HG03103 (cell line): ENCODE data around the gene TET1.
"Not testable (repeated sequence)": the region's sequence is repeated elsewhere in the genome, so short reads cannot be mapped to it uniquely, and the experiment has no call there.

Experiments
- ATAC-seq: cut with Tn5 transposase; IDR thresholded peaks from one replicate; pipeline ENCODE4 v1.9.1; 2021; ENCODE audit warnings: low read depth; ENCODE audit not compliant: unreplicated experiment

Gene TET1

GRCh38 chr10:68696018-68696417 is 135.9 kb downstream of the TET1 start:
- no peak for ATAC-seq

- ATAC-seq: no peak
Observed at GRCh38 chr10:68697106-68697505, 137.0 kb downstream of the TET1 start.

DNA sequence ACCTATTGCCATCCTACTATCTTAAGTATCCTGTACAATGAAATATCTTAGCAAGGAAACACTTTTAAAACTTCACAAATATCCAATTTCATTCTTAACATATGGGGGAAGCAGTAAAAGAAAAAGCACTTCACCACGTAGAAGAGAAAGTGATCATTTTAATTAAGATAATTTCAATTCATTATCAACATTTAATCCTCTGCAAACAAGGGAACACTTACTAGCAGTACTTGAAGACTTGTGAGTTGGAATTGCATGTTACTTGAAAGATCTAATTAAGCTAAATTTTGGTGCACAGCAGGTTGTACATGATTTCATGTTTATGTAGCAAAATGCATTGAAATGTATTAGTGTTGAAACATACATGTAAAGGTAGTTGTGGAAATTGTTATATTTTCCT is 140.1 kb downstream of the TET1 start:
- no peak for ATAC-seq

- ATAC-seq: no peak
Observed at GRCh38 chr10:68705548-68705947, 145.4 kb downstream of the TET1 start.

- not testable (repeated sequence) for ATAC-seq
Observed at GRCh38 chr10:68708987-68709386, 148.8 kb downstream of the TET1 start.

DNA sequence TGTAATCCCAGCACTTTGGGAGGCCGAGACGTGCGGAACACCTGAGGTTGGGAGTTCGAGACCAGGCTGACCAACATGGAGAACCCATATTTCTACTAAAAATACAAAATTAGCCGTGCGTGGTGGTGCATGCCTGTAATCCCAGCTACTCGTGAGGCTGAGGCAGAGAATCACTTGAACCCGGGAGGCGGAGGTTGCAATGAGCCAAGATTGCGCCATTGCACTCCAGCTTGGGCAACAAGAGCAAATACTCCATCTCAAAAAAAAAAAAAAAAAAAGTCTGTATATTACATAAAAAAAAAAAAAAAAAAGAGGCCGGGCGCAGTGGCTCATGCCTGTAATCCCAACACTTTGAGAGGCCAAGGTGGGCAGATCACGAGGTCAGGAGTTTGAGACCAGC is 152.9 kb downstream of the TET1 start:
- not testable (repeated sequence) for ATAC-seq

- ATAC-seq: no peak
Observed at GRCh38 chr10:68717435-68717834, 157.3 kb downstream of the TET1 start.

DNA sequence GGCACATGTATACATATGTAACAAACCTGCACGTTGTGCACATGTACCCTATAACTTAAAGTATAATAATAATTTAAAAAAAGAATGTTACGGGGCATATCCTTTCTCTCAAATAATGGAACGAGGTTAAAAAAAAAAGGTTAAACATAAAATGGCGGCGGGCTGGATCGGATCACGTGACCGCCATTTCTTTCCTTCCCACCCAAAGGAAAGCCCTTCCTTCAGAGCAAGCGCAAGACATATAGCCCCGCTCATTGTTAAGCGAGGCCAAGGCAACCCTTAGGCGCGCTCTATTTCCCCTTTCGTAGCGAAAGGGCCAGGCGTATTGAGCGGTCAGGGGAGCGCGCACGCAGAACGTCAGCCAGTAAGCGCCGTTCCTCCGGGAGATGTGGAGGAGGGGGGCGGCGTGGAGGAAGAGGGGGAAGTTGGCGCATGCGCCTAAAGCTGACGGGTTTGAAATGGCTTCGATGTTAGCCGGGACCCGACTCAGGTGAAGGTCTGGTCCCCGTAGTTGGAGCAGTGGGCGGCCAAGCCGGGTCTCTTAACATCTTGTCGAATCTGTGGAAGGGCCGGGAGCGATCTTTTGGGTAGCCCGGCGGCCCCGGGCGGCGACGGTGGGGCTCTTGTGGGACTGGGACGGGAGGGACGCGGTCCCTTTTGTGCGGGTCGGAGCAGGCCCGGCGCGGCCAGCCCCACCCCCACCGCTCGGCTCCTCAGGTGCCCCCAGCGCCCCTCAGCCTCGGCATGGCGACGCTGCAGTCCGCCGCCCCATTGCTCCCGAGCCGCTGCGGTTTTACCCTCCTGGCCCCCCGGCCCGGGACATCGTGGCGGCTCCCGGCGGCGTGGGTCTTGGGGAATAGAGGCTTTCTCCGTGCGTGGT is 160.9 kb downstream of the TET1 start, which contains the start of gene CCAR1:
TSS of gene CCAR1 (plus strand) at position 447 of the 880 bp plus-strand sequence. CDS start 1,266 bp downstream, outside the sequence.
- peak; percentile 100 for ATAC-seq

DNA sequence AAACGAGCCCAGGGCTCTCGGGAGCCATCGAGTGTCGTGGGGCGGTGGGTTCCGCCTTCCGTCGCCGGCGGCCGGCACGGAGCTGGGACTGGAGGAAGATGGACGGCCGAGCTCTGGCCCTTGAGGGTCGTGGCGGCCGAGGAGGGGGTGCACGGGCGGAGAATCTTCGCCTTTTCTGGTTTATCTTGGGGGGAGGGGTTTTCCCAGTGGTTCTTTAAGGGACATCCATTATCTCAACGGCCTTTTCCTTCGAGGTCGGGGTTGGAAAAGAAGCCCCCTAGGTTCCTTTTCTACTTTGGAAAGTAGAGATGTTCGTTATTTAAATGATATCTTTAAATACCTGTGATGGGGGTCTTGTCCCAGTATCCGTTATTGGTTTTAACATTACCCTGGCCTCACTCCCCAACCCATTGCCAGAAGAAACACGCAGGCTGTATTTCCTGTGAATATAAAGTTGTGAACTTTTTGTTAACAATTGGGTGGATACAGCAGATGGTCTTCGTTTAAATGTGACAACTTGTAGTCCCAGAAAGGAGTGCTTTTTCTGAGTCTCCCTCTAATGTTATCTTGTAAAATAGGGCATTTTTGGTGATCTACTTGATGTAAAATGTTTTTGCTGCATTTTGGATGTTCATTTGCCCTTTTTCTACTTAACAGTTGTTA is 161.7 kb downstream of the TET1 start:
- no peak for ATAC-seq

- ATAC-seq: no peak
Observed at GRCh38 chr10:68725016-68725415, 164.9 kb downstream of the TET1 start.

DNA sequence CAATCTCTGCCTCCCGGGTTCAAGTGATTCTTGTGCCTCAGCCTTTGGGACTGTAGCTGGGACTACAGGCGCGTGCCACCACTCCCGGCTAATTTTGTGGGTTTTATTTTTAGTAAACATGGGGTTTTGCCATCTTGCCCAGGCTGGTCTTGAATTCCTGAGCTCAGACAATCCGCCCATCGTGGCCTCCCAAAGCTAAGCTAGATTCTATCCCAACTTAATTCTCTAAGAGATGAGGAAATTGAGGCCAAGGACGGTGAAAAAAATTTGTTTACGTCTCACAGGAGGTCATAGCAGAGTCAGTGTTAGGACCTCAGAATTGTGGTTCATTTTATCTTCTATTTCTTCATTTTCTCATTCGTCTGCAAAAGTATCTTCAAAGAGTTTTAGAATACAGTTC is 167.0 kb downstream of the TET1 start:
- ATAC-seq: no peak

DNA sequence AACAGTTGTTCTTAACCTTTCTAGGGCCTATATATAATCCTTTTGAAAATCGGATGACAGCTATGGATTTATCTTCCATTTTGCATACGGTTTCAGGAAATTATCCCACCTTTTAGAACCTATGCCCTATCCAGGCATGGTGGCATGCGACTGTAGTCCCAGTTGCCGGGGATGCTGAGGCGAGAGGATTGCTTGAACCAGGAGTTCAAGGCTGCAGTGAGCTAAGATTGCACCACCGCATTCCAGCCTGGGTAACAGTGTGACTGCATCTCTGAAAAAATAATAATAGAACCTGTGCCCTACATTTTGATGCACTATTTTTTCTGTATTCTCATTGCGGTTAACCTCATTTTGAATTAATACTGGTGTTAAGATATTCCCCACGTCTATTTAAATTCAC is 172.5 kb downstream of the TET1 start:
- ATAC-seq: no peak

DNA sequence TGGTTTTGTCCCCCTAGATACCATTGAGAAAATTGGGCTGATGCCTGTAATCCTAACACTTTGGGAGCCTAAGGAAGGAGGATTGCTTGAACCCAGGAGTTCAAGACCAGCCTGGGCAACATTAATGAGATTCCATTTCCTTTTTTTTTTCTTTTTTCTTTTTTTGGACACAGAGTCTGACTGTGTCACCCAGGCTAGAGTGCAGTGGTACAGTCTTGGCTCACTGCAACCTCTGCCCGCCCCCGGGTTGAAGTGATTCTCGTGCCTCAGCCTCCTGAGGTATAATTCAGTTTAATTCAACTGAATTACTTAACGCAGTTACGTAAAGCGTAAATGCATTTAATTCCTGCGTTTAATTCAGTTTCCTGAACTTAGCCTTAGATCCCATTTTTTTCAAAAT is 174.2 kb downstream of the TET1 start:
- ATAC-seq: no peak

DNA sequence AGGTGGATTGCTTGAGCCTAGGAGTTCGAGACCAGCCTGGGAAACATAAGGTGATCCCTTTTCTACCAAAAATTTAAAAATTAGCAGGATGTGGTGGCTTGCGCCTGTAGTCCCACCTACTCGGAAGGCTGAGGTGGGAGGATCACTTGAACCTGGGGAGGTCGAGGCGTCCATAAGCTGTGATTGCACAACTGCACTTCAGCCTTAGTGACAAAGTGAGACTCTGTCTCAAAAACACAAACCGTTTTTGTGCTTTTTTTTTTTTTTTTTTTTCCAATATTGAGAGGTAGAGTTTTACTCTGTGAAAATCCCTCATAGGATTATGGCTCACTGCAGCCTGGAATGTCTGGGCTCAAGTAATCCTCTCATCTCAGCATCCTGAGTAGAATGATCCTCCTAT is 175.0 kb downstream of the TET1 start:
- no peak for ATAC-seq

DNA sequence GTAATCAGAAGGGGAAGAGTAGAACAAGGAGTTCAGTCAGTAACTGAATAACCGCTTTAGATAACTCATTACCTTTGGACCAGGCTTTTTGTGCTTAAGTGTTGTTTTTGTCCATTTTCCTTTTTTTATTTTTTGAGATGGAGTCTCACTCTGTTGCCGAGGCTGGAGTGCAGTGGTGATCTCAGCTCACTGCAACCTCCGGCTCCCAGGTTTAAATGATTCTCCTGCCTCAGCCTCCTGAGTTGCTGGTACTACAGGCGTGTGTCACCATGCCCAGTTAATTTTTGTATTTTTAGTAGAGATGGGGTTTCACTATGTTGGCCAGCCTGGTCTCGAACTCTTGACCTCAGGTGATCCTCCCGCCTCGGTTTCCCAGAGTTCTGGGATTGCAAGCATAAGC is 175.6 kb downstream of the TET1 start:
- not testable (repeated sequence) for ATAC-seq

DNA sequence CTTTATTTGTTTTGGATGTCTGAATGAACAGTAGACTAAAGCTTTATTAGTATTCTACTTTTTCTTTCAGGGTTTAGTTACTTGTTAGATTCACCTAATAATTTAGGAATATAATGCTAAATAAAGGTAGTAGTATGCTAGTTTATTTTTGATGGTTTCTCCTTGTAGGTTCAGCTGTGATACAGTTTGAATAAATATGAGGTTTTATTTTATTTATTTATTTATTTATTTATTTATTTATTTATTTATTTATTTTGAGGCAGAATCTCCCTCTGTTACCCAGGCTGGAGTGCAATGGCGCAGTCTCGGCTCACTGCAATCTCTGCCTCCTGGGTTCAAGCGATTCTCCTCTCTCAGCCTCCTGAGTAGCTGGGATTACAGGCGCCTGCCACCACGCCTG is 180.5 kb downstream of the TET1 start:
- ATAC-seq: not testable (repeated sequence)

DNA sequence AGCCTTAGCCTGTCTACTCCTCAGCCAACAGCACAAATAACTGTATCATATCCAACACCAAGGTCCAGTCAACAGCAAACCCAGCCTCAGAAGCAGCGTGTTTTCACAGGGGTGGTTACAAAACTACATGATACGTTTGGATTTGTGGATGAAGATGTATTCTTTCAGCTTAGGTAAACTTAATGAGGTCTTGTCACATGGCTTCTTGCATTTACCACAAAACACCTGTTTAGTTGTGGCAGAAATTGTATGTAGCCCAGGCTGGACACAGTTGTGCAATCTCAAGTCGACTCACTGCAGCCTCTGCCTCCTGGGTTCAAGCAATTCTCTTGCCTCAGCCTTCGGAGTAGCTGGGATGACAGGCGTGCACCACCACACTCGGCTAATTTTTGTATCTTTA is 182.3 kb downstream of the TET1 start:
- ATAC-seq: no peak
